T-helper 17 cell (primary cell): ENCODE measurements around the gene CNGA1. TPM values are rescaled to one million over a fixed set of nuclear protein-coding genes. Genes with fewer than 3 reads are reported as not detected.
"Not testable (repeated sequence)": the region's sequence is repeated elsewhere in the genome, so short reads cannot be mapped to it uniquely, and the experiment has no call there.

Experiments used
- ATAC-seq: fragments of 150-1000 bp; cut with Tn5 transposase; 2 replicates; pipeline ENCODE4 v1.10.0; 2021; ENCODE audit warnings: mild to moderate bottlenecking, moderate library complexity
- DNase-seq, 3 donors: peaks; one replicate each; pipeline versions ENCODE4 v3.0.0 to v3.0.0-alpha.2; 2020 to 2021
- H3K9me3 ChIP-seq: one replicate; pipeline ENCODE4 v1.7.0; 2013; ENCODE audit warnings: low read length, mild to moderate bottlenecking; ENCODE audit not compliant: control insufficient read depth, poor library complexity, severe bottlenecking
- H3K27ac Mint-ChIP-seq: one replicate; pipeline ENCODE4 v1.8.0; 2022; ENCODE audit warnings: mild to moderate bottlenecking, moderate library complexity, mixed read lengths
- H3K27me3 Mint-ChIP-seq: one replicate; pipeline ENCODE4 v1.8.0; 2022; ENCODE audit warnings: mixed read lengths
- H3K36me3 Mint-ChIP-seq: one replicate; pipeline ENCODE4 v1.8.0; 2022; ENCODE audit warnings: low read depth, mixed read lengths
- H3K4me1 Mint-ChIP-seq: one replicate; pipeline ENCODE4 v1.8.0; 2022; ENCODE audit warnings: mild to moderate bottlenecking, mixed read lengths
- H3K4me3 Mint-ChIP-seq: one replicate; pipeline ENCODE4 v1.8.0; 2022; ENCODE audit warnings: mild to moderate bottlenecking, moderate library complexity, mixed read lengths
- total RNA-seq, 4 donors: library from RNA in 2 of 4; stranded (reverse) in 2 of 4; gene quantifications; one replicate each; pipeline ENCODE4 v1.2.3 and lab custom pipeline; 2022 to 2026

CNGA1 gene
- total RNA-seq, 2 donors from 2014 or later, result not detected

DNA sequence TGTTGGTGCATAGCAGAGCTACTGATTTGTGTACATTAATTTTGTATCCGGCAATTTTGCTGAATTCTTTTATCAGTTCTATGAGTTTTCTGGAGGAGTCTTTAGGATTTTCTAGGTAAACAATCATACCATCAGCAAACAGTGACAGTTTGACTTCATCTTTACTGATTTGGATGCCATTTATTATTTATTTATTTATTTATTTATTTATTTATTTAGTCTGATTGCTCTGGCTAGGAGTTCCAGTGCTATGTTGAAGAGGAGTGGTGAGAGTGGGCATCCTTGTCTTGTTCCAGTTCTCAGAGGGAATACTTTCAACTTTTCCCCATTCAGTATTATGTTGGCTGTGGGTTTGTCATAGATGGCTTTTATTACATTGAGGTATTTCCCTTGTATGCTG is 24.0 kb downstream of the CNGA1 start:
- not testable (repeated sequence) for H3K27ac Mint-ChIP-seq, ATAC-seq, H3K9me3 ChIP-seq, H3K36me3 Mint-ChIP-seq, DNase-seq, H3K4me1 Mint-ChIP-seq, H3K27me3 Mint-ChIP-seq, H3K4me3 Mint-ChIP-seq

DNA sequence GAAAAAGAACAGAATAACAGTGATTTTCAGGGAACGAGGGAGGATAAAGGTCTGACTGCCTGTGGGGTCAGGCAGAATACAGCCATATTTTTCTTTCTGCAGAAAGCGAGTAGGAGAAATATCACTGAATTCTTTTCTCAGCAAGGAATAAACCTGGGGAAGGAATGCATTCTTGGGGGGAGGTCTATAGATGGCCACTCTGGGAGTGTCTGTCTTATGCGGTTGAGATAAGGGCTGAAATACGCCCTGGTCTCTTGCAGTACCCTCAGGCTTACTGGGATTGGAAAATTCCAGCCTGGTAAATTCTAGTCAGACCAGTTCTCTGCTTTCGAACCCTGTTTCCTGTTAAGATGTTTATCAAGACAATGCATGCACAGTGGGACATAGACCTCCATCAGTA is 26.3 kb downstream of the CNGA1 start:
- Mint-ChIP-seq H3K4me3 (no peak overlapping the region), H3K36me3 (no peaks in the 10 kb centered on the region), H3K27me3 (peaks cover 12% of the 10 kb centered on the region), H3K27ac (no peak overlapping the region), H3K4me1 (no peaks in the 10 kb centered on the region)
- DNase-seq, result no peak
- peaks cover 3% of the 10 kb centered on the region for H3K9me3 ChIP-seq
- ATAC-seq, result no peak

DNA sequence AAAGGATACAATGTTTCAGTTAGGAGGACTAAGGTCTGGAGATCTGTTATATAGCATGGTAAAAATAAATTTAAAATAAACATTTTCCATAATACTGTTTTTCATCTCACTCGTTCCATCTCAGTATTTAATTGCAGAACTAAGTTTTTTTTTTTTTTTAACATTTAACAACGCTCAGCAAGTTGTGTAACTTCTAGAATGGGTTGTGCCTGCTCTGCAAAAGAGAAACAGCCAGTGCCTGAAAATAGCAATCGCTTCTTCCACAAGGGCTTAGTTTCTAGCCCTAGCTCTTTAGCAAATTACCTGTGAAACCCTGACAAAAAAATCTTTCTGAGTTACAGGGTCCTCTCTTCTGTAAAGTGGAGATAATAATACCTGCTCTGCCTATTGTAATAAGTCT is 41.9 kb downstream of the CNGA1 start:
- H3K4me1 Mint-ChIP-seq, result peaks cover 2% of the 10 kb centered on the region
- H3K36me3 Mint-ChIP-seq, result no peaks in the 10 kb centered on the region
- no peaks in the 10 kb centered on the region for H3K9me3 ChIP-seq
- H3K4me3 Mint-ChIP-seq, result no peak overlapping the region
- ATAC-seq (no peak), DNase-seq (no peak)
- peaks cover 8% of the 10 kb centered on the region for H3K27me3 Mint-ChIP-seq
- H3K27ac Mint-ChIP-seq, result no peak overlapping the region

DNA sequence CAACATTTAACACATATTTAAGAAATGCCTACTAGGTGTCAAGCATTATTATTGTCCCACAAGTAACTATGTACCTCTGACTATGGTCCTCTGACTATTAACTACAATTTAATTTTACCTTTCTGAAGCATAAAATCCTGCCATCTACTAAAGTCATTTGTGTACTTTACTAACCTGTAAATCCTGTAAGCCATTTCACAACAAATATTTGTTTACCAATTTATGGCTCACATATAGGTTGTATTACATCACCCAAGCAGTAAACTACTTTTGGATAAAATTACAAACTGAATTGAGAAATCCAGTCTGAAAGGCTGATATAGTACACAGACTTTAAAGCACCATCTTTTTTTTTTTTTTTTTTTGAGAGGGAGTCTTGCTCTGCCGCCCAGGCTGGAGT is 43.8 kb downstream of the CNGA1 start:
- ATAC-seq, result no peak

DNA sequence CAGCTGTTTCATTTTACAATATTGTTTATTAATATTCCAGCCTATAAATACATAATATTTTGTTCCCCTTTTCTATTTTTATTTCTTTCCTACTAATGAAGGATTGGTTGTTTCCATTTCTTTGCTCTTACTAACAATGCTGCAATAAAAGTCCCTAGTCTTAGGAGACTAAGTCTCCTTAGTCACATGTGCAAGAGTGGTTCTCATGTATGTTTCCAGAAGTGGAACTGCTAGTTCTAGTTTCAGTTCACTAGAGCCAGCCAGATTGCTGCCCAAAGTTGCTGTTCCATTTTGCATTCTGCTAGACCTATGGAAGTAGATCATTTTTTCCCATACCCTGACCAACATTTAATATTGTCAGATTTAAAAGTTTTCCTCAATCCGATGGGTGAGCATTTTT is 44.3 kb downstream of the CNGA1 start:
- no peak for ATAC-seq
- DNase-seq, result no peak
- H3K4me3 Mint-ChIP-seq, result no peak overlapping the region
- peaks cover 14% of the 10 kb centered on the region for H3K27me3 Mint-ChIP-seq
- H3K4me1 Mint-ChIP-seq, result peaks cover 2% of the 10 kb centered on the region
- no peaks in the 10 kb centered on the region for H3K9me3 ChIP-seq
- H3K36me3 Mint-ChIP-seq, result no peaks in the 10 kb centered on the region
- H3K27ac Mint-ChIP-seq, result no peak overlapping the region

More for the DNA sequence above, 43.8 kb downstream of the CNGA1 start:
- Mint-ChIP-seq H3K4me1 (peaks cover 2% of the 10 kb centered on the region), H3K27me3 (peaks cover 16% of the 10 kb centered on the region), H3K36me3 (no peaks in the 10 kb centered on the region), H3K4me3 (no peak overlapping the region), H3K27ac (no peak overlapping the region)
- no peak for DNase-seq
- no peaks in the 10 kb centered on the region for H3K9me3 ChIP-seq

DNA sequence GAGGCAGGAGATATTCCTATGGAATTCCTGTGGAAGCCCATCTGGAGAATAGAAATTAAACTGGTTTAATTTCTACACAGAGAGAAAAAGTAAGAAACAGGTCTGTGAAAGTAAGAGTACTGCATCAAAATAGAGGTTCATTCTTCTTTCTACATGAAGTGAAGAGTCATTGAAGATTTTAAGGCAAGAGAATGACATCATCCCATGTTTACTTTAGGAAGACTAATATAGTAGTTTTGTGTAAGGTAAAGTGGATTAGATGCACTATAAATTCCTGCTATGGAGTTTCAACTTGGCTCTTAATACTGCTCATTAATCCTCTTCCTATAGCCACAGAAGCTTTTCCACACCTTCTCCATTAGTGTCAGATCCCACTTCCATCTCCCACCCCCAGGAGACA is 47.6 kb downstream of the CNGA1 start:
- H3K27ac Mint-ChIP-seq, result no peak overlapping the region
- ATAC-seq, result no peak
- no peak overlapping the region for H3K4me3 Mint-ChIP-seq
- H3K27me3 Mint-ChIP-seq, result peaks cover 7% of the 10 kb centered on the region
- peaks cover 2% of the 10 kb centered on the region for H3K4me1 Mint-ChIP-seq
- H3K36me3 Mint-ChIP-seq, result no peaks in the 10 kb centered on the region
- no peak for DNase-seq
- no peaks in the 10 kb centered on the region for H3K9me3 ChIP-seq

DNA sequence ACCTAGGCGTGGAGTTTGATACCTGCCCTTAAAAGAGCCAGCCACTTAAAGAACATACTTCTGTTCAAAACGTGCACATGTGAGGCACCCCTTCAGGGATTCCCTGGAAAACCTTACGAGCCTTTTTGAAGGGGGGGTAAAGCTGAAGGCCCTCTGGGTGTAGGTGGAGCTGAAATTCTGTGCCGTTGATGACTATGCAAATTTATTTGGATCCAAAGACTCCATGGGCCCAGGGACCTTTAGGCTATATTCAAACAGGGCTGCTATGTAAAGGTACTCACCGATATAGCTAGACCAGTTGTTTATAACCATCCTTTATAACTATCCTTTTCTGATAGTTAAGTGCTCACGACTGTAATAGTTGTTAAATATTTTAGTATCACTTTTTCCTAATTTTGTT is 61.8 kb downstream of the CNGA1 start:
- ATAC-seq, result no peak
- Mint-ChIP-seq H3K36me3 (no peaks in the 10 kb centered on the region), H3K27me3 (peaks cover 5% of the 10 kb centered on the region), H3K4me1 (no peaks in the 10 kb centered on the region), H3K4me3 (no peak overlapping the region), H3K27ac (no peak overlapping the region)
- H3K9me3 ChIP-seq, result no peaks in the 10 kb centered on the region
- DNase-seq, result no peak

DNA sequence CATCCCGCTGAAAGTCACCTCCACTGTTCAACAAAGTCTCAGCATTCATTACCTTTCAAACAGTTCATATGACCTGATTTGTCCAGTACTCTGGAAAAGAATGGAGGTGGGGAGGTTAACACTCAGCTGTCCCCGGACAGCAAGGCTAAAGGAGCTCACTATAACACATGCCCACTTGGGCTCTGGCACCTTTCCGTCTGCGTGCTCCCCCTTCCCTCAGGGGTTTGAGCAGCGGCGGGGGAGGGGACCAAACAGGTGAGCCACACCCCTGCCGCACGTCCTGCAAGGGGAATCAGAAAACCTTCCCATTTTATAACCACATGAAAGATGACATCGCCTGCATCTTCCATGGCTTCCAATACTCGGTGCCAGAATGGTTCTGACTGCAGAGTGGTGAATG is 62.2 kb downstream of the CNGA1 start:
- Mint-ChIP-seq H3K4me3 (no peak overlapping the region), H3K27ac (no peak overlapping the region), H3K4me1 (no peaks in the 10 kb centered on the region), H3K36me3 (no peaks in the 10 kb centered on the region), H3K27me3 (peaks cover 5% of the 10 kb centered on the region)
- H3K9me3 ChIP-seq, result no peaks in the 10 kb centered on the region
- DNase-seq (no peak), ATAC-seq (no peak)

DNA sequence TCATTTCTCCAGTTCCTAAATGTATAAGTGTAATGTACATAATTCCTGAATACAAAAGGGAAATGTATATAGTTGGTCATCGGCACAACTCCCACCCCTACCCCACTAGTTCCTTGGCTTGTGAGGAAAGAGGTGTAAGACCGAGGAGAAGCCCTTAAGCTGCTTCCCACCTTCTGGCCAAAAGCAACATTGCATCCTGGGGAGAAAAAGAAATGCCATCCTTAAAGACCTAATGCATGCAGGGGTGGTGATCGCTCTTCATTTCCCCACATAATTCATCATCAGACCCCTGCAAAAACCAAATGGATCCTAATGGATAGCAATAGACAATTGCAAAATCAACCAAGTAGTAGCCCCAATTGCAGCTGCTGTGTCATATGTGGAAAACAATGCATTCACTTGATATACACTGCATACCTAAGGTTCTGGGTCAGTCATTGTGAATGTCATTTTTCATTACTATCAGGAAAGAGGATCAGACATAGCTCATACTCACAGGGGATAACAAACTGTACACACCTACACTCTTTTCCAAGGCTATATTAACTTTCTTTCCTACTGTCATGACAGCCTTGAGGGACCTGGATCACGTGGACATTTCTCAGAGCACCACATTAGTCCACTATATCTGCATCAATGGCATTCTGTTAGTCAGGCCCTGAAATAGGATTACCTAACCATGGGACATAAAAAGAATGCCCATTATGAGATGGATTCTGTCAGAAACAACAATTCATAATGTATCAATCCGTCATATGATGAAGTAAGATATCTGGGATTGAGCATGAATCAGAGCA is 70.4 kb downstream of the CNGA1 start:
- Mint-ChIP-seq H3K27ac (no peak overlapping the region), H3K4me3 (no peak overlapping the region), H3K36me3 (no peaks in the 10 kb centered on the region), H3K27me3 (peaks cover 15% of the 10 kb centered on the region), H3K4me1 (peaks cover 2% of the 10 kb centered on the region)
- no peaks in the 10 kb centered on the region for H3K9me3 ChIP-seq
- ATAC-seq (no peak), DNase-seq (no peak)

DNA sequence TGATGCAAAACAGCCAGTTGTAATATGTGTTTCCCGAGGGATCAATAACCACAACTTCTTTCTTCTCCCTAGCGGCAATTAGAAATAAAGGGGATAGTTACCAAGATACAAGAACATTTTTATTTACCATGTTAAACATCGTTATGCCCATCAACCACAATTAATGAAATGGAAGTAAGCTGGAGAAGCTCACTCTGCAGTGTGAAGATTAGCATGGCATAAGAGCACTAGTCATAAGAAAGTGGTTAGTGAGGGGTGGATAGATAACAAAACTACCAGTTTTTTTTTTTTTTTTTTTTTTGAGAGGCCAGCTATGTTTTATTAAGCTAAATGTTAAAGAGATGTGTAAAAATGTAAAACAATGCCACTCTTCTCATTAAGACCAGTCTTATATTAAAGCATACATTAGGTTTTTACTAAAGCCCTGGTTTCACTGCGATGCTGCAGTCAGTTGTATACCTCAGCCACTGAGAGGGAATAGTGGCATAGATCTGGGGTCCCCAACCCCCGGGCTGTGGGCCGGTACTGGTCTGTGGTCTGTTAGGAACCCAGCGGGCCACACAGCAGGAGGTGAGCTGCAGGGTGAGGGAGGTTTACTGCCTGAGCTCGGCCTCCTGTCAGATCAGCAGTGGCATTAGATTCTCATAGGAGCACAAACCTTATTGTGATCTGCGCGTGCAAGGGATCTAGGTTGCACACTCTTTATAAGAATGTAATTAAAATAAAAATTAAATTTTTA is 74.2 kb downstream of the CNGA1 start:
- ATAC-seq, result no peak

DNA sequence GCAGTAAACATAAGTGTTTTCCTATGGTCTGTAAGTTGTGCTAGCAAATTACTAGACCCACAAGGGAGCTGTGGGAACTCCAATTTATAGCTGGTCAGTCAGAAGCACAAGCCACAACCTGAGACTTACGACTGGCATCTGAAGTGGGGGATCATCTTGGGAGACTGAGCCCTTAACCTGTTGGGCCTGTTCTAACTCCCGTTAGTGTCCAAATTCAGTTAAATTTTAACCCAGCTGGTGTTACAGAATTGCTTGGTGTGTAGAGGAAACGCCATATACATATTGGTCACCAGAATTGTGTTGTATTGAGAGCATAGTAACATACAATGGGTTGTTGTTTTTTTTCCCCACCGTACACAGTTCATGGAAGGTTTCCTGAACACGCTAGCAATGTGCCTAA is 77.0 kb downstream of the CNGA1 start:
- peaks cover 2% of the 10 kb centered on the region for H3K4me1 Mint-ChIP-seq
- DNase-seq (no peak), ATAC-seq (no peak)
- peaks cover 26% of the 10 kb centered on the region for H3K27me3 Mint-ChIP-seq
- no peaks in the 10 kb centered on the region for H3K36me3 Mint-ChIP-seq
- H3K9me3 ChIP-seq, result no peaks in the 10 kb centered on the region
- H3K4me3 Mint-ChIP-seq, result no peak overlapping the region
- no peak overlapping the region for H3K27ac Mint-ChIP-seq

More for the DNA sequence above, 74.2 kb downstream of the CNGA1 start:
- no peak for DNase-seq
- no peaks in the 10 kb centered on the region for H3K36me3 Mint-ChIP-seq
- H3K4me1 Mint-ChIP-seq, result peaks cover 2% of the 10 kb centered on the region
- H3K4me3 Mint-ChIP-seq, result no peak overlapping the region
- no peak overlapping the region for H3K27ac Mint-ChIP-seq
- H3K27me3 Mint-ChIP-seq, result peaks cover 28% of the 10 kb centered on the region
- no peaks in the 10 kb centered on the region for H3K9me3 ChIP-seq

DNA sequence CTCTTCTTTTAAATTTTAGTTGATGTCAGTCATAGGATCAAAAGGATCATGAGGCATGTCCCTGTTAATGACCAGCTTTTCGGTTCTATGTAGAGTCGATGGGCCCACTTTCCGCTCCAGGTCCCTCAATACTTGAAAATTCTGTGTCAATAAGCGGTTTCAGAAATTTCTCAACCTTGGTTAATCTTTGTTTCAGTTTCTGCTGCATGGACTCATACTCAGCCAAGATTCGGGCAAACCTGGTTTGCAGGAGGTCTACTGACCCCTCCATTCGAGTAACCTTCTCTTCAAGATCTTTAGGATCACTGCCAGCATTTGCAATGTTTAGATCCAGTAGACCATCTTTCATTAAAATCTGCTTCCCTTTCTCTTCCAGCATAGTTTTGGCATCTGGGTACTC is 80.1 kb downstream of the CNGA1 start:
- Mint-ChIP-seq H3K27me3 (peaks cover 26% of the 10 kb centered on the region), H3K36me3 (no peaks in the 10 kb centered on the region), H3K4me3 (no peak overlapping the region), H3K4me1 (no peaks in the 10 kb centered on the region), H3K27ac (no peak overlapping the region)
- no peaks in the 10 kb centered on the region for H3K9me3 ChIP-seq
- DNase-seq (no peak), ATAC-seq (no peak)

DNA sequence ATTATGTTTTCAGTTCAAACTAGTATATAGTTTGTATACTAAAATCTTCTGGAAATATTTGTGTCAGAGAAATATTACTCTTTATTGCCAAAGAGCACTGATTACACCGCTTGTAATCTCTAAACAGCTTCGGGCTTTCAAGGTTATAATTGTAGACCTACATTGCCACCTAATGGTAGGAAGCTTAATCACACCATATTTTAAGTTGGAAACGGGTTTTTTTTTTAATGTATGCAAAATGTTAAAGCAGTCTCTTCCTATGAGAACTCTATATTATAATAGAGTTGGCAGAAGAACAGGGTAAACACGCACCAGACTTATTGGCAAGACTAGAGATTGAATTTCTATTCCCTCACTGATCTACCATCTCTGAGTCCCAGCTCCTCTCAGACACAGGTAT is 82.6 kb downstream of the CNGA1 start:
- Mint-ChIP-seq H3K4me3 (no peak overlapping the region), H3K27ac (no peak overlapping the region), H3K36me3 (peaks cover 4% of the 10 kb centered on the region), H3K27me3 (peaks cover 20% of the 10 kb centered on the region), H3K4me1 (peaks cover 9% of the 10 kb centered on the region)
- DNase-seq (no peak), ATAC-seq (peak; percentile 74)
- H3K9me3 ChIP-seq, result no peaks in the 10 kb centered on the region
